ENCODE results near the gene COMT. TPM values are rescaled to one million over a fixed set of nuclear protein-coding genes. Genes with fewer than 3 reads are reported as not detected.

The COMT gene
- total and polyA plus RNA-seq, 2 donors from 2014 or later, result 118 to 244 TPM

GRCh38 chr22:19936513-19936912, 5.1 kb upstream of the COMT start:
- intact Hi-C loops (cut with DNase I), result no loop called here
- H3K9ac ChIP-seq (ENCODE audit: low read length in 3 of 3), result no peak overlapping the region
- DNase-seq (no peak), FAIRE-seq (no peak)
- no peak for TF ChIP-seq CTCF (IDR thresholded peaks at IDR 0.05; ENCODE audit: borderline replicate concordance, extremely low read depth, insufficient read depth)
- H3K4me1 ChIP-seq (ENCODE audit: control insufficient read depth in 2 of 3, insufficient read depth in 2 of 3, low read depth in 1 of 3, low read length in 3 of 3), result peaks cover 0 to 7% (median 5%) of the 10 kb centered on the region in 3 donors
- no peak overlapping the region for H3K27ac ChIP-seq (ENCODE audit: low read depth in 2 of 2, low read length in 2 of 2)
- no peak overlapping the region for H3K4me3 ChIP-seq (ENCODE audit: low read length in 3 of 3)
- H3K27me3 ChIP-seq (ENCODE audit: control insufficient read depth, insufficient read depth, low read length), result no peaks in the 10 kb centered on the region
- H3K9me3 ChIP-seq (ENCODE audit: control insufficient read depth in 2 of 3, insufficient read depth in 1 of 3, low read length in 3 of 3), result no peaks in the 10 kb centered on the region
- no peaks in the 10 kb centered on the region for H3K36me3 ChIP-seq (ENCODE audit: control insufficient read depth in 2 of 3, insufficient read depth in 3 of 3, low read length in 3 of 3)

GRCh38 chr22:19937616-19938473, 3.7 kb upstream of the COMT start:
- H3K27me3 ChIP-seq (ENCODE audit: control insufficient read depth, insufficient read depth, low read length), result no peaks in the 10 kb centered on the region
- DNase-seq (no peak), FAIRE-seq (no peak)
- intact Hi-C loops (cut with DNase I), result no loop called here
- H3K4me3 ChIP-seq (ENCODE audit: low read length in 3 of 3), result no peak overlapping the region
- no peak overlapping the region for H3K9ac ChIP-seq (ENCODE audit: low read length in 3 of 3)
- H3K27ac ChIP-seq (ENCODE audit: low read depth in 2 of 2, low read length in 2 of 2), result no peak overlapping the region
- H3K4me1 ChIP-seq (ENCODE audit: control insufficient read depth in 2 of 3, insufficient read depth in 2 of 3, low read depth in 1 of 3, low read length in 3 of 3), result peaks cover 0 to 12% (median 8%) of the 10 kb centered on the region in 3 donors
- no peaks in the 10 kb centered on the region for H3K9me3 ChIP-seq (ENCODE audit: control insufficient read depth in 2 of 3, insufficient read depth in 1 of 3, low read length in 3 of 3)
- TF ChIP-seq CTCF (IDR thresholded peaks at IDR 0.05; ENCODE audit: borderline replicate concordance, extremely low read depth, insufficient read depth), result no peak
- no peaks in the 10 kb centered on the region for H3K36me3 ChIP-seq (ENCODE audit: control insufficient read depth in 2 of 3, insufficient read depth in 3 of 3, low read length in 3 of 3)

- DNase-seq (peak in 1 of 5 donors; percentile 69), FAIRE-seq (no peak)
- no peak for TF ChIP-seq CTCF (IDR thresholded peaks at IDR 0.05; ENCODE audit: borderline replicate concordance, extremely low read depth, insufficient read depth)
- Histone ChIP-seq H3K4me3 (ENCODE audit: low read length in 3 of 3) (peak overlapping the region; percentile 43 to 89 (median 71)), H3K4me1 (ENCODE audit: control insufficient read depth in 2 of 3, insufficient read depth in 2 of 3, low read depth in 1 of 3, low read length in 3 of 3) (peaks cover 0 to 21% (median 11%) of the 10 kb centered on the region in 3 donors), H3K9me3 (ENCODE audit: control insufficient read depth in 2 of 3, insufficient read depth in 1 of 3, low read length in 3 of 3) (no peaks in the 10 kb centered on the region), H3K27me3 (ENCODE audit: control insufficient read depth, insufficient read depth, low read length) (no peaks in the 10 kb centered on the region), H3K36me3 (ENCODE audit: control insufficient read depth in 2 of 3, insufficient read depth in 3 of 3, low read length in 3 of 3) (no peaks in the 10 kb centered on the region), H3K9ac (ENCODE audit: low read length in 3 of 3) (peak overlapping the region; percentile 11 to 98 (median 92)), H3K27ac (ENCODE audit: low read depth in 2 of 2, low read length in 2 of 2) (peak overlapping the region in 1 of 2 donors; percentile 96)
- intact Hi-C loops (cut with DNase I), result no loop called here
Measured at GRCh38 chr22:19940536-19941364, 822 bp upstream of the COMT start.
